Gastroesophageal sphincter (tissue), 3 donors: ENCODE measurements around the gene RTL10.

Experiments
- CTCF ChIP-seq, 4 experiments: fragments of 200-600 bp in 2 of 4; fragments of 450-650 bp in 2 of 4; sonication (generic) in 1 of 4; IDR thresholded peaks; one replicate each; pipeline ENCODE4 v1.5.1; 2017 to 2019; ENCODE audit warnings: antibody characterized with exemption in 4 of 4, mild to moderate bottlenecking in 2 of 4, moderate library complexity in 2 of 4
- POLR2AphosphoS5 ChIP-seq: sonication (generic); formaldehyde crosslinking; IDR thresholded peaks from one replicate; pipeline ENCODE4 v1.6.1; 2017; ENCODE audit warnings: antibody characterized with exemption

DNA sequence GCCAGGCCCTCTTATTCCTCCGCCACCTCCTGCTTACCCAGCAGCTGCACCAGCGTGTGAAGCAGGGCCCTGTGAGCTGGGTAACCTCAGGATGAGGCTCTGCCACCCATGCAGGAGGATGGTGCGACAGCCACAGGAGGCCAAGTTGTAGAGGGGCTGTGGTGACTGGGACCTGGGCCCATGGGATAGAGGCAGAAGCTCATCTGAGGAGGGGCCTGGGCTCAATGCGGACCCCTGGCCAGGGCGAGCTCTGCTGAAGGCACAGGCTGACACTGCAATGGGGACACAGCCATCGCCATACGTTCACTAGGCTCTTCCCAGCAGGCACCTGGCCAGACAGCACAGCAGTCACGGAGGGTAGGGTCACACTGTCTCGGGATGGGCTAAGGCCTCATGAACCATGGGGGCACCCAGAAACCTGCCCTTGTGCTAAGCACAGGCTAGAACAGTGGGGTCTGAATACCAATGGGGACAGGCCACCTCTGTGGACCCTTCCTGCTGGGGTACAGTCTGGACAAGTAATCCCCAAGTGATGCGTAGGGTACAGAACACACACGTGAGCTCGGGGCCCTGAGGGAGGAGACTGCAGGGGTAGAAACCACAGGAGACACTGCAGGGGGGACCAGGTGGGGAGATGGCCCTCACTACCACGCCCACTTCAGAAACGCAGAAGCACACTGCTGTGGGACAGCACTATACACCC, 35.3 kb downstream of the RTL10 start:
- no peak for TF ChIP-seq POLR2AphosphoS5
- TF ChIP-seq CTCF (IDR thresholded peaks at IDR 0.05) = no peak
